IMR-90 (cell line): Measurements from ENCODE around the gene ALCAM. TPM values are rescaled to one million over a fixed set of nuclear protein-coding genes. Genes with fewer than 3 reads are reported as not detected.

Experiments used
- ATAC-seq: fragments of 200-7000 bp; cut with Tn5 transposase; 2 replicates; pipeline ENCODE4 v1.9.1; 2020; ENCODE audit warnings: low read depth, mild to moderate bottlenecking, moderate library complexity
- BruUV-seq: library from RNA; stranded (reverse); fragments of 400-500 nt; replicated peaks from 2 replicates; lab custom pipeline; 2021; lab: Mats Ljungman, UMichigan
- CTCF ChIA-PET: fragments of 300-600 bp; formaldehyde crosslinking; extraction: SDS; loops from one replicate; lab custom pipeline; 2021; ENCODE audit warnings: antibody characterized with exemption; lab: Yijun Ruan, JAX
- POLR2A ChIA-PET: fragments of 300-600 bp; sonication (Branson Sonifier 250); formaldehyde crosslinking; loops from one replicate; lab custom pipeline; 2022; ENCODE audit warnings: antibody characterized with exemption; ENCODE audit not compliant: unreplicated experiment; lab: Charles Lee
- DNase-seq: peaks from one replicate; pipeline ENCODE4 v3.0.0; 2013
- H2AFZ ChIP-seq: replicated peaks from 2 replicates; pipeline ENCODE3; 2013; ENCODE audit warnings: low read length, mild to moderate bottlenecking; ENCODE audit not compliant: poor library complexity
- H2AK5ac ChIP-seq: 2 replicates; pipeline ENCODE4 v1.6.1; 2013; ENCODE audit warnings: low read depth, low read length, inconsistent platforms
- H2AK9ac ChIP-seq: replicated peaks from 2 replicates; pipeline ENCODE3; 2013; ENCODE audit warnings: mild to moderate bottlenecking, low read depth, low read length, moderate library complexity; ENCODE audit not compliant: poor library complexity
- H2BK120ac ChIP-seq: 2 replicates; pipeline ENCODE4 v1.6.1; 2013; ENCODE audit warnings: low read depth, low read length, inconsistent platforms
- H2BK15ac ChIP-seq: 3 replicates; pipeline ENCODE4 v1.6.1; 2013; ENCODE audit warnings: low read depth, low read length, inconsistent platforms
- H2BK20ac ChIP-seq: 2 replicates; pipeline ENCODE4 v1.6.1; 2013; ENCODE audit warnings: low read depth, mild to moderate bottlenecking, inconsistent platforms, low read length, moderate library complexity
- H2BK5ac ChIP-seq: 2 replicates; pipeline ENCODE4 v1.6.1; 2013; ENCODE audit warnings: mild to moderate bottlenecking, low read depth, low read length, inconsistent platforms; ENCODE audit not compliant: poor library complexity, severe bottlenecking
- H3K14ac ChIP-seq: replicated peaks from 2 replicates; pipeline ENCODE4 v1.6.1; 2013; ENCODE audit warnings: low read depth, low read length, inconsistent platforms
- H3K18ac ChIP-seq: 2 replicates; pipeline ENCODE4 v1.6.1; 2013; ENCODE audit warnings: low read depth, low read length, control low read depth
- H3K23ac ChIP-seq: 2 replicates; pipeline ENCODE4 v1.6.1; 2013; ENCODE audit warnings: low read depth, low read length, inconsistent platforms
- H3K27ac ChIP-seq: 2 replicates; pipeline ENCODE4 v1.5.1; 2013; ENCODE audit warnings: mild to moderate bottlenecking, control low read depth, low read length; ENCODE audit not compliant: insufficient read depth
- H3K27me3 ChIP-seq: 2 replicates; pipeline ENCODE4 v1.6.1; 2013; ENCODE audit warnings: low read length; ENCODE audit not compliant: control insufficient read depth, insufficient read depth
- H3K36me3 ChIP-seq: 2 replicates; pipeline ENCODE4 v1.6.1; 2013; ENCODE audit warnings: low read length, mixed read lengths; ENCODE audit not compliant: control insufficient read depth, insufficient read depth
- H3K4ac ChIP-seq: 2 replicates; pipeline ENCODE4 v1.6.1; 2013; ENCODE audit warnings: low read depth, low read length, inconsistent platforms
- H3K4me1 ChIP-seq: 2 replicates; pipeline ENCODE4 v1.6.1; 2013; ENCODE audit warnings: low read length, mixed read lengths; ENCODE audit not compliant: control insufficient read depth, insufficient read depth
- H3K4me2 ChIP-seq: 2 replicates; pipeline ENCODE4 v1.6.1; 2013; ENCODE audit warnings: low read depth, mild to moderate bottlenecking, control low read depth, low read length, moderate library complexity
- H3K4me3 ChIP-seq: 2 replicates; pipeline ENCODE4 v1.5.1; 2013; ENCODE audit warnings: low read depth, mild to moderate bottlenecking, control low read depth, low read length, moderate library complexity; ENCODE audit not compliant: insufficient read depth
- H3K56ac ChIP-seq: 2 replicates; pipeline ENCODE4 v1.6.1; 2013; ENCODE audit warnings: low read length, inconsistent platforms; ENCODE audit not compliant: insufficient read depth; ENCODE audit errors: extremely low read depth
- H3K79me1 ChIP-seq, 2 experiments: 2 replicates each; pipeline ENCODE4 v1.6.1; 2013; ENCODE audit warnings: low read length in 2 of 2, inconsistent platforms in 1 of 2, low read depth in 1 of 2
- H3K9ac ChIP-seq: 2 replicates; pipeline ENCODE4 v1.6.1; 2013; ENCODE audit warnings: low read depth, low read length, control low read depth
- H3K9me1 ChIP-seq: 2 replicates; pipeline ENCODE4 v1.6.1; 2013; ENCODE audit warnings: low read length, inconsistent platforms; ENCODE audit not compliant: insufficient read depth
- H3K9me3 ChIP-seq: 2 replicates; pipeline ENCODE4 v1.6.1; 2013; ENCODE audit warnings: low read length; ENCODE audit not compliant: control insufficient read depth, insufficient read depth
- H4K20me1 ChIP-seq: 2 replicates; pipeline ENCODE4 v1.6.1; 2013; ENCODE audit warnings: low read length, inconsistent platforms; ENCODE audit not compliant: insufficient read depth
- H4K5ac ChIP-seq: 2 replicates; pipeline ENCODE4 v1.6.1; 2013; ENCODE audit warnings: mild to moderate bottlenecking, low read depth, low read length, control low read depth
- H4K8ac ChIP-seq, 2 experiments: 2 replicates each; pipeline ENCODE4 v1.6.1; 2013; ENCODE audit warnings: low read depth in 2 of 2, low read length in 2 of 2, control low read depth in 1 of 2, inconsistent platforms in 1 of 2
- H4K91ac ChIP-seq: 2 replicates; pipeline ENCODE4 v1.6.1; 2013; ENCODE audit warnings: low read depth, low read length, inconsistent platforms; ENCODE audit not compliant: insufficient read depth
- CHD1 ChIP-seq: IDR thresholded peaks from 2 replicates; pipeline ENCODE4 v1.6.1; 2012; ENCODE audit warnings: low read depth, low read length, improper control_type of control experiment
- MAFK ChIP-seq: IDR thresholded peaks from 2 replicates; pipeline ENCODE4 v1.6.1; 2012; ENCODE audit warnings: low read depth, low read length, improper control_type of control experiment
- MXI1 ChIP-seq: IDR thresholded peaks from 2 replicates; pipeline ENCODE4 v1.6.1; 2012; ENCODE audit warnings: low read depth, mild to moderate bottlenecking, low read length, moderate library complexity, borderline replicate concordance
- SMC3 ChIP-seq: fragments of 150-350 bp; IDR thresholded peaks from 2 replicates; pipeline ENCODE4 v1.6.1; 2016; ENCODE audit warnings: low read depth, mild to moderate bottlenecking, antibody characterized with exemption, low read length, moderate library complexity
- WGBS, 2 experiments: methylation state at CpG; one replicate each; pipeline versions ENCODE4 v1.1.5 to v1.1.7; 2013; ENCODE audit warnings: missing lambda C conversion rate in 2 of 2; ENCODE audit not compliant: insufficient read length in 1 of 2; ENCODE audit errors: extremely low coverage in 2 of 2; 5-methylcytosine and 5-hydroxymethylcytosine counted together
- dilution Hi-C: fragments of 300-500 bp; cut with HindIII; formaldehyde crosslinking; loops from one replicate; pipeline ENCODE4 v1.14.3; 2018; ENCODE audit warnings: low sequenced_read_pairs; ENCODE audit not compliant: unreplicated experiment
- in situ Hi-C: fragments of 300-500 bp; cut with MboI; formaldehyde crosslinking; loops from 3 replicates; pipeline ENCODE4 v1.14.3; 2019; ENCODE audit warnings: low sequenced_read_pairs, inconsistent platforms, mixed read lengths
- intact Hi-C: fragments of 100-400 bp; cut with micrococcal nuclease; formaldehyde crosslinking; loops from 2 replicates; pipeline ENCODE4 v1.10.0; 2022
- polyA plus RNA-seq, 3 experiments: library from polyadenylated mRNA; depleted of rRNA; stranded (reverse); fragments of >200 nt; gene quantifications; 2 replicates each; pipeline ENCODE4 v1.2.3, GENCODE V29; 2012; ENCODE audit warnings: low replicate concordance in 1 of 3
- total RNA-seq: library from RNA; depleted of rRNA; stranded (reverse); fragments of >200 nt; gene quantifications from 2 replicates; pipeline ENCODE4 v1.2.3, GENCODE V29; 2012
- TF ChIP-seq, protein P1 (sequence below): conservative IDR thresholded peaks from 2 replicates; pipeline ENCODE4 v1.5.1; 2012; ENCODE audit warnings: mild to moderate bottlenecking, low read depth, low read length, improper control_type of control experiment

Gene ALCAM
- total and polyA plus RNA-seq, 2 of the 4 experiments (the other 2 are of a cell fraction), result 117 to 423 TPM

DNA sequence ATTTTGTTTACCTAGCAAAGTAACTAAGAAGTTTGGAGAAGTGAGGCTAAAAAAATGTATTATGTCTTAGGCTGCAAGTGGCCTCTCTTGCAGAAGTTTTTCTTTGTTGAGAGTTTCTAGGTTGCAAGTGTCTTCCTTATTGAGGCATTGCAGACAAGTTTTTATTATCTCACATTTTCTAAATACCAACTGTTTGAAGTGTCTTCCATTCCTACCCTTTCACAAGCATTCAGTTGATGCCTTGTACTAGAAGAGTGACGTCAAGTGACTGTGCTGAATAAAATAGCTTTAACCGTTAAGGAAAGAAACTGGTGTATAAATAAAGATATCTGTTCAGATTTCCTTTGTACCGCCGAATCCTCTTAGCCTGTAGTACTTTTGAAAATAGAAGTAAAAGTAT lies 123.3 kb downstream of the ALCAM start:
- dilution Hi-C loops, result no loop called here
- Histone ChIP-seq H3K9ac (no peak overlapping the region), H3K4me1 (peaks cover 4% of the 10 kb centered on the region), H2BK20ac (no peak overlapping the region), H3K4me3 (no peak overlapping the region), H2BK120ac (no peak overlapping the region), H4K5ac (no peak overlapping the region), H4K20me1 (peaks cover 4% of the 10 kb centered on the region; the same call in 1 of the 2 replicates), H3K4me2 (no peak overlapping the region), H3K9me3 (peaks cover 4% of the 10 kb centered on the region; the same call in 1 of the 2 replicates), H3K9me1 (no peaks in the 10 kb centered on the region; the same call in 1 of the 2 replicates), H4K91ac (no peak overlapping the region), H3K4ac (no peak overlapping the region), H2AK9ac (no peak overlapping the region), H3K18ac (no peak overlapping the region), H3K27ac (no peak overlapping the region), H3K27me3 (no peaks in the 10 kb centered on the region), H2AK5ac (no peak overlapping the region), H4K8ac (no peak overlapping the region), H3K14ac (no peak overlapping the region), H3K79me1 (peaks cover 17 to 45% of the 10 kb centered on the region in 2 experiments), H3K56ac (no peak overlapping the region), H3K36me3 (peaks cover 5% of the 10 kb centered on the region), H2BK15ac (no peak overlapping the region), H2AFZ (no peak overlapping the region), H2BK5ac (peak overlapping the region; percentile 54), H3K23ac (no peak overlapping the region)
- WGBS, 2 experiments, result 100% methylated on average over 1 of the region's 4 CpGs; no CpG with 5 or more reads in 1 of the 2 experiments
- in situ Hi-C loops, result no loop called here
- ATAC-seq, result no peak; the same call in 1 of the 2 replicates
- intact Hi-C loops, result no loop called here
- TF ChIP-seq CHD1, result no peak
- TF ChIP-seq MXI1, result no peak
- no peak for TF ChIP-seq MAFK
- TF ChIP-seq SMC3, result no peak
- TF ChIP-seq, protein P1, sequence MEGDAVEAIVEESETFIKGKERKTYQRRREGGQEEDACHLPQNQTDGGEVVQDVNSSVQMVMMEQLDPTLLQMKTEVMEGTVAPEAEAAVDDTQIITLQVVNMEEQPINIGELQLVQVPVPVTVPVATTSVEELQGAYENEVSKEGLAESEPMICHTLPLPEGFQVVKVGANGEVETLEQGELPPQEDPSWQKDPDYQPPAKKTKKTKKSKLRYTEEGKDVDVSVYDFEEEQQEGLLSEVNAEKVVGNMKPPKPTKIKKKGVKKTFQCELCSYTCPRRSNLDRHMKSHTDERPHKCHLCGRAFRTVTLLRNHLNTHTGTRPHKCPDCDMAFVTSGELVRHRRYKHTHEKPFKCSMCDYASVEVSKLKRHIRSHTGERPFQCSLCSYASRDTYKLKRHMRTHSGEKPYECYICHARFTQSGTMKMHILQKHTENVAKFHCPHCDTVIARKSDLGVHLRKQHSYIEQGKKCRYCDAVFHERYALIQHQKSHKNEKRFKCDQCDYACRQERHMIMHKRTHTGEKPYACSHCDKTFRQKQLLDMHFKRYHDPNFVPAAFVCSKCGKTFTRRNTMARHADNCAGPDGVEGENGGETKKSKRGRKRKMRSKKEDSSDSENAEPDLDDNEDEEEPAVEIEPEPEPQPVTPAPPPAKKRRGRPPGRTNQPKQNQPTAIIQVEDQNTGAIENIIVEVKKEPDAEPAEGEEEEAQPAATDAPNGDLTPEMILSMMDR, result no peak
- no TSS peak for BruUV-seq
- ChIA-PET CTCF (no interaction called here), POLR2A (no interaction called here)
- no peak for DNase-seq
